Uterus (tissue), 4 donors: ENCODE results near the gene GPR17. TPM values are rescaled to one million over a fixed set of nuclear protein-coding genes. Genes with fewer than 3 reads are reported as not detected.

ENCODE experiments used
- DNase-seq, 2 donors: peaks; one replicate each; pipeline ENCODE4 v3.0.0-alpha.2; 2019 to 2020
- H3K27ac ChIP-seq, 2 donors: fragments of 200-600 bp; sonication (generic); 1 replicate in 1 of 2; 2 replicates in 1 of 2; pipeline ENCODE4 v1.5.1; 2016 to 2018
- H3K27me3 ChIP-seq, 2 donors: fragments of 200-600 bp; sonication (generic); one replicate each; pipeline ENCODE4 v1.5.1; 2018 to 2019; ENCODE audit warnings: control low read depth in 1 of 2
- H3K36me3 ChIP-seq, 2 donors: fragments of 200-600 bp; sonication (generic); one replicate each; pipeline ENCODE4 v1.5.1; 2019; ENCODE audit warnings: control low read depth in 1 of 2
- H3K4me1 ChIP-seq, 2 donors: fragments of 200-600 bp; sonication (generic); one replicate each; pipeline ENCODE4 v1.5.1; 2018 to 2019; ENCODE audit warnings: control low read depth in 1 of 2
- H3K4me3 ChIP-seq, 2 donors: fragments of 200-600 bp; sonication (generic); 1 replicate in 1 of 2; 2 replicates in 1 of 2; pipeline ENCODE4 v1.5.1; 2018 to 2019; ENCODE audit warnings: mild to moderate bottlenecking in 1 of 2
- H3K9me3 ChIP-seq, 2 donors: fragments of 200-600 bp; sonication (generic); one replicate each; pipeline ENCODE4 v1.5.1; 2019; ENCODE audit warnings: control low read depth in 1 of 2
- CTCF ChIP-seq, 4 experiments: fragments of 200-600 bp in 2 of 4; fragments of 450-650 bp in 2 of 4; sonication (generic) in 2 of 4; IDR thresholded peaks; one replicate each; pipeline ENCODE4 v1.5.1; 2016 to 2019; ENCODE audit warnings: antibody characterized with exemption in 4 of 4, mild to moderate bottlenecking in 2 of 4, moderate library complexity in 1 of 4
- POLR2A ChIP-seq, 2 donors: fragments of 450-650 bp; IDR thresholded peaks; one replicate each; pipeline ENCODE4 v1.6.1; 2016; ENCODE audit warnings: antibody characterized with exemption in 2 of 2, mild to moderate bottlenecking in 1 of 2, moderate library complexity in 1 of 2
- intact Hi-C: fragments of 100-400 bp; cut with DNase I; formaldehyde crosslinking; loops from one replicate; pipeline ENCODE4 v1.15.1; 2023; ENCODE audit warnings: low total_unique reads
- total RNA-seq, 4 donors: library from RNA; depleted of rRNA in 3 of 4; stranded (reverse); fragments of >200 nt in 3 of 4; gene quantifications; one replicate each; pipeline versions ENCODE4 v1.1.0 to v1.2.4, GENCODE V29; 2014 to 2023
- donor health status: DM: yes; HTN: yes; CAD: no.

GPR17 gene
- total RNA-seq, 4 donors from 2014 or later = 0.41 TPM; not detected in 3

- no peak for DNase-seq
- intact Hi-C loops = no loop called here
- TF ChIP-seq POLR2A (IDR thresholded peaks at IDR 0.05) = no peak
- no peak overlapping the region for H3K4me3 ChIP-seq
- no peaks in the 10 kb centered on the region for H3K36me3 ChIP-seq
- H3K27me3 ChIP-seq = no peaks in the 10 kb centered on the region
- H3K27ac ChIP-seq = peak overlapping the region; percentile 44 to 55
- H3K4me1 ChIP-seq = peaks cover 0 to 40% of the 10 kb centered on the region in 2 donors
- H3K9me3 ChIP-seq = no peaks in the 10 kb centered on the region
Measured at GRCh38 chr2:127657232-127657595, 11.3 kb downstream of the GPR17 start.

GRCh38 chr2:127658146-127658545 is 12.2 kb downstream of the GPR17 start:
- DNase-seq = no peak
- intact Hi-C loops = no loop called here
- no peak for TF ChIP-seq POLR2A (IDR thresholded peaks at IDR 0.05)
- TF ChIP-seq CTCF (IDR thresholded peaks at IDR 0.05) = no peak
- H3K27me3 ChIP-seq = no peaks in the 10 kb centered on the region
- H3K36me3 ChIP-seq = no peaks in the 10 kb centered on the region
- peaks cover 0 to 39% of the 10 kb centered on the region in 2 donors for H3K4me1 ChIP-seq
- H3K27ac ChIP-seq = peak overlapping the region; percentile 55 to 73
- no peaks in the 10 kb centered on the region for H3K9me3 ChIP-seq
- H3K4me3 ChIP-seq = no peak overlapping the region

- DNase-seq = no peak
- Histone ChIP-seq H3K4me3 (no peak overlapping the region), H3K9me3 (no peaks in the 10 kb centered on the region), H3K36me3 (no peaks in the 10 kb centered on the region), H3K4me1 (peaks cover 0 to 41% of the 10 kb centered on the region in 2 donors), H3K27ac (peak overlapping the region; percentile 55 to 73), H3K27me3 (no peaks in the 10 kb centered on the region)
- TF ChIP-seq POLR2A (IDR thresholded peaks at IDR 0.05) (no peak), CTCF (IDR thresholded peaks at IDR 0.05) (no peak)
- intact Hi-C loops = no loop called here
Measured at GRCh38 chr2:127658641-127659407, 12.9 kb downstream of the GPR17 start.

GRCh38 chr2:127659408-127660290 is 13.7 kb downstream of the GPR17 start:
- peaks cover 0 to 44% of the 10 kb centered on the region in 2 donors for H3K4me1 ChIP-seq
- no peaks in the 10 kb centered on the region for H3K36me3 ChIP-seq
- DNase-seq = peak in 1 of 2 donors; percentile 72
- H3K27me3 ChIP-seq = no peaks in the 10 kb centered on the region
- intact Hi-C loops = no loop called here
- no peaks in the 10 kb centered on the region for H3K9me3 ChIP-seq
- TF ChIP-seq CTCF (IDR thresholded peaks at IDR 0.05) = no peak
- H3K4me3 ChIP-seq = no peak overlapping the region
- peak overlapping the region; percentile 55 to 73 for H3K27ac ChIP-seq

GRCh38 chr2:127660291-127660578 is 14.3 kb downstream of the GPR17 start:
- Histone ChIP-seq H3K4me1 (peaks cover 0 to 44% of the 10 kb centered on the region in 2 donors), H3K27me3 (no peaks in the 10 kb centered on the region), H3K27ac (peak overlapping the region; percentile 55 to 73), H3K9me3 (no peaks in the 10 kb centered on the region), H3K4me3 (no peak overlapping the region), H3K36me3 (no peaks in the 10 kb centered on the region)
- intact Hi-C loops = no loop called here
- TF ChIP-seq CTCF (IDR thresholded peaks at IDR 0.05) (no peak), POLR2A (IDR thresholded peaks at IDR 0.05) (no peak)
- no peak for DNase-seq
